Lower lobe of right lung (tissue), 2 donors: ENCODE results near the gene NCOR2. TPM values are rescaled to one million over a fixed set of nuclear protein-coding genes. Genes with fewer than 3 reads are reported as not detected.

Experiments used
- ATAC-seq, 2 donors: fragments of 200-7000 bp; cut with Tn5 transposase; one replicate each; pipeline ENCODE4 v1.9.1; 2020 to 2022; ENCODE audit warnings: mild to moderate bottlenecking in 2 of 2, moderate library complexity in 2 of 2
- DNase-seq: peaks from one replicate; pipeline ENCODE4 v3.0.0-alpha.2; 2020
- H3K27ac ChIP-seq: fragments of 200-600 bp; one replicate; pipeline ENCODE4 v1.8.0; 2022
- H3K27me3 ChIP-seq: fragments of 200-600 bp; one replicate; pipeline ENCODE4 v1.8.0; 2022; ENCODE audit warnings: low read depth
- H3K36me3 ChIP-seq: fragments of 200-600 bp; one replicate; pipeline ENCODE4 v1.8.0; 2022; ENCODE audit warnings: mild to moderate bottlenecking
- H3K4me1 ChIP-seq: fragments of 200-600 bp; one replicate; pipeline ENCODE4 v1.8.0; 2022
- H3K4me3 ChIP-seq: fragments of 200-600 bp; one replicate; pipeline ENCODE4 v1.8.0; 2022; ENCODE audit warnings: mild to moderate bottlenecking
- H3K9me3 ChIP-seq: fragments of 200-600 bp; one replicate; pipeline ENCODE4 v1.8.0; 2022
- intact Hi-C: fragments of 100-400 bp; cut with DNase I; formaldehyde crosslinking; loops from one replicate; pipeline ENCODE4 v1.11.0; 2022
- total RNA-seq: library from RNA; stranded (reverse); fragmentation: NEBNext Ultra II Directional; extraction: Animal tissue kit (Norgen Biotek cat#: 25700); gene quantifications from one replicate; pipeline ENCODE4 v1.2.1, GENCODE V29; 2021
- TF ChIP-seq, protein P1 (sequence below): fragments of 200-600 bp; IDR thresholded peaks from one replicate; pipeline ENCODE4 v1.8.0; 2022; ENCODE audit warnings: antibody characterized with exemption, mild to moderate bottlenecking
- donor health status: DM: no; HTN: yes; CAD: no; lungs with severe emphysema.

Gene NCOR2
- total RNA-seq, 1 donor from 2014 or later: 318 TPM

- TF ChIP-seq, protein P1, sequence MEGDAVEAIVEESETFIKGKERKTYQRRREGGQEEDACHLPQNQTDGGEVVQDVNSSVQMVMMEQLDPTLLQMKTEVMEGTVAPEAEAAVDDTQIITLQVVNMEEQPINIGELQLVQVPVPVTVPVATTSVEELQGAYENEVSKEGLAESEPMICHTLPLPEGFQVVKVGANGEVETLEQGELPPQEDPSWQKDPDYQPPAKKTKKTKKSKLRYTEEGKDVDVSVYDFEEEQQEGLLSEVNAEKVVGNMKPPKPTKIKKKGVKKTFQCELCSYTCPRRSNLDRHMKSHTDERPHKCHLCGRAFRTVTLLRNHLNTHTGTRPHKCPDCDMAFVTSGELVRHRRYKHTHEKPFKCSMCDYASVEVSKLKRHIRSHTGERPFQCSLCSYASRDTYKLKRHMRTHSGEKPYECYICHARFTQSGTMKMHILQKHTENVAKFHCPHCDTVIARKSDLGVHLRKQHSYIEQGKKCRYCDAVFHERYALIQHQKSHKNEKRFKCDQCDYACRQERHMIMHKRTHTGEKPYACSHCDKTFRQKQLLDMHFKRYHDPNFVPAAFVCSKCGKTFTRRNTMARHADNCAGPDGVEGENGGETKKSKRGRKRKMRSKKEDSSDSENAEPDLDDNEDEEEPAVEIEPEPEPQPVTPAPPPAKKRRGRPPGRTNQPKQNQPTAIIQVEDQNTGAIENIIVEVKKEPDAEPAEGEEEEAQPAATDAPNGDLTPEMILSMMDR: no peak
- ATAC-seq (no peak), DNase-seq (no peak)
- intact Hi-C loops: no loop called here
- Histone ChIP-seq H3K27me3 (no peaks in the 10 kb centered on the region), H3K36me3 (no peaks in the 10 kb centered on the region), H3K4me1 (peaks cover 18% of the 10 kb centered on the region), H3K4me3 (no peak overlapping the region), H3K9me3 (no peaks in the 10 kb centered on the region), H3K27ac (no peak overlapping the region)
Measured at GRCh38 chr12:124571556-124571955, 4.1 kb upstream of the NCOR2 start.

DNA sequence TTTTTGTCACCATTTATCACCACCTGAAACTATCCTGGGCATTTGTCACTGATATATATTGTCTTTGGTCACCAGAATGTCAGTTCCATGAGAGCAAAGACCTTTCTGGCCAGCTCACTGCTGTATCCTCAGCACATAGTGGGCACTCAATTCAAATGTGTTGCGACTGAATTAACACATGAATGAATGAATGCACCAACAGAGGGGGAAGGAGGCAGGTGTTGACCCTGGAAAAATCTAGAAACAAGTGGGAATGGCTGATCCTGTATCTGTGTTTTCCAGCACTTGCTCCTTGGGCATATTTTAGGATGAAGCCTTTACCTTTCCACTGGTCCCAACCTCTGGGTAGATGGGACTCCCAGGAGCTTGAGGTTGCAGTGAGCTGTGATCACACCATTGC lies 3.4 kb upstream of the NCOR2 start:
- no peaks in the 10 kb centered on the region for H3K27me3 ChIP-seq
- intact Hi-C loops: no loop called here
- peaks cover 18% of the 10 kb centered on the region for H3K4me1 ChIP-seq
- DNase-seq (no peak), ATAC-seq (no peak)
- H3K36me3 ChIP-seq: no peaks in the 10 kb centered on the region
- TF ChIP-seq, protein P1: no peak
- H3K9me3 ChIP-seq: no peaks in the 10 kb centered on the region
- no peak overlapping the region for H3K4me3 ChIP-seq
- no peak overlapping the region for H3K27ac ChIP-seq

DNA sequence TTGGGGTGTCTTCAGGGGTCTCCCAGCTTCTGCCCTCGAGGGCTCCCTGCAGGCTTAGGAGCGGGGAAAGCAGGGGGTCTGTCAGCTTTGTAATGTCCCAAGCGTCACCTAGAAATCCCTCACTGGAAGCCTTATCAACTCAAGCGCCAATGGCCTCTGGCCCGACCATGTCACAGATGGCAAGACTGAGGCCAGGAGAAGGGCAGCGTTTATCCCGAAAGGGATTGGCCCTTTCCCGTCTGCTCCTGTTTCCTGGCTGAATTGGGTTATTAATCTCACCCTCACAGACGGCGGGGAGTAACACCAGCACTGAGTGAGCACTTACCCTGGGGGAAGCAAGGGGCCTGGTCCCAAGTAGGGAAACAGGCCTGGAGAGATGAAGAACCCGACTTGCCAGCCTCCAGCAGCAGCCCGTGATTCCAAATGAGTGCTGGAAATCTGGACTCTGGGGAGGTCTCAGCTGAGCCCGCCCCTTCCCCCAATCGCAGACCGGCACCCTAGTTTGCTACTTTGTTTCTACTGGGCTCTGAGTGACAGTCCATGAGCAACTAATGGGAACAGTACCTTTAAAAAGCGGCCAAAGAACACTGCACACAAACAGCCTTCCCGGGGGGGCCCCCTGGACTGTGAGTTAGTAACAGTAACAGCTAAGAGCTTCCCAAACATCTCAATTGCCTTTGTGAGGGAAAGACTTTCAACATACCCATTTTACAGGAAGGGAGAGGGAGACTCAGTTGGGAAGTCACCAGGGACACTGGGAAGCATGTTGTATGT lies 2.1 kb upstream of the NCOR2 start:
- intact Hi-C loops: no loop called here
- ATAC-seq: no peak
- H3K4me1 ChIP-seq: peaks cover 31% of the 10 kb centered on the region
- peak overlapping the region; percentile 88 for H3K27ac ChIP-seq
- H3K9me3 ChIP-seq: no peaks in the 10 kb centered on the region
- no peaks in the 10 kb centered on the region for H3K36me3 ChIP-seq
- DNase-seq: no peak
- no peaks in the 10 kb centered on the region for H3K27me3 ChIP-seq
- TF ChIP-seq, protein P1: no peak
- H3K4me3 ChIP-seq: no peak overlapping the region

DNA sequence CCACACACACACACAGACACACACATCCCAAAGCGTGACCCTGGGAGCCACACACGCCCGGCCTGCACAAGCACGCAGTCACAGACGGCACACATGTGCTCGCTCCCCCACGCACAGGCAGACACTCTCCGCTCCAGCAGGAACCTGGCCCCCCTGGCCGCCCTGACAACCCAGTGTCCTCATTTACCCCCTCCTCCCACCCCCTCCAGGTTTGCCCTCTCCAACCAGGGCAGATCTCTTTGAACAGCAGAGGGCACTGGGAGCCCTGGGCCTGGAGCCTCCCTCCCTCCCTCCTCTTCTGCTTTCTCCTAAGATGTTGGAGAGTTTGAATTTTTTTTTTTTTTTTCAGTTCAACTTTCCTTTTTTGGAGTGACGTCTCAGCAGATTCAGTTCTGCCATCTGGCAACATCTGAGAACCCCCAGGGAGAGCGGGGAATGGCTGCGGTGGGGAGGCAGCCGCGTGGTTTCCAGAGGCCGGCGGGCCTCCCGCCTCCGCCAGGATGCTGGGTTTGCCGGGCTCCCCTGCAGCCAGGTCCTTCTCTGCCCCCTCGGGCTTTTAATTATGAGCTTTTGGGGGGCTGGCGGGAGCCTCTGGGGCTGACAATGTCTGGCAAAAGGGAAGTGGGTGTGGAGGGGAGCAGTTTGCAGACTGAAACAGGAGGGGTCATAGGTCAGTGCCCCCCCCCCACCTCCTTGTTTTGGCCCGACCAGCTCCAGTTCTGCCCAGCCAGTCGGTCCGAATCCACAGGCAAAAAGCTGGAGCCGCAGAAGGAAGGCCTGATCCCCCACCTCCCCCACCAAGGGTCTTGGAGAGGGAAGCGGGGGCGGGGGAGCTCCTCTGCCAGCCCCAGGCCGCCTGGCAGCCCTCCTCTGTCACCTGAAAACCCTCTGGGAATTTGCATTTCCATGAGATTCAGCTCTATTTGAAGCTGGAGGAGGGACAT lies 1.3 kb upstream of the NCOR2 start:
- Histone ChIP-seq H3K36me3 (no peaks in the 10 kb centered on the region), H3K4me1 (peaks cover 38% of the 10 kb centered on the region), H3K4me3 (peak overlapping the region; percentile 55), H3K27me3 (no peaks in the 10 kb centered on the region), H3K9me3 (no peaks in the 10 kb centered on the region), H3K27ac (peak overlapping the region; percentile 88)
- peak; percentile 80 for DNase-seq
- TF ChIP-seq, protein P1: peak; percentile 27
- intact Hi-C loops: no loop called here
- peak; percentile 69 to 79 for ATAC-seq

- H3K27me3 ChIP-seq: no peaks in the 10 kb centered on the region
- DNase-seq: peak; percentile 97
- intact Hi-C loops: no loop called here
- peaks cover 46% of the 10 kb centered on the region for H3K4me1 ChIP-seq
- no peaks in the 10 kb centered on the region for H3K36me3 ChIP-seq
- H3K27ac ChIP-seq: peak overlapping the region; percentile 88
- H3K9me3 ChIP-seq: no peaks in the 10 kb centered on the region
- H3K4me3 ChIP-seq: peak overlapping the region; percentile 55
- TF ChIP-seq, protein P1: no peak
- peak; percentile 88 to 92 for ATAC-seq
Measured at GRCh38 chr12:124567673-124568373, 411 bp upstream of the NCOR2 start.
